Heart left ventricle (tissue), 16 donors: Measurements from ENCODE around the gene EP400. TPM values are rescaled to one million over a fixed set of nuclear protein-coding genes. Genes with fewer than 3 reads are reported as not detected.
A peak's percentile ranks its signal among the peaks of the same experiment; 100 is the strongest.

ENCODE experiments used
- ATAC-seq, 4 donors: fragments of 200-7000 bp; cut with Tn5 transposase; one replicate each; pipeline ENCODE4 v1.9.1; 2020 to 2022; ENCODE audit warnings: moderate library complexity in 4 of 4, mild to moderate bottlenecking in 3 of 4, moderate number of reproducible peaks in 1 of 4
- DNase-seq, 5 donors: peaks; one replicate each; pipeline ENCODE4 v3.0.0-alpha.2; 2020
- H3K27ac ChIP-seq, 12 donors: fragments of 200-600 bp; sonication (generic) in 4 of 12; one replicate each; pipeline versions ENCODE4 v1.5.0 to v1.8.0; 2016 to 2022; ENCODE audit warnings: mild to moderate bottlenecking in 2 of 12
- H3K27me3 ChIP-seq, 9 donors: fragments of 200-600 bp; sonication (generic) in 2 of 9; one replicate each; pipeline versions ENCODE4 v1.5.1 to v1.8.0; 2016 to 2022; ENCODE audit warnings: mild to moderate bottlenecking in 3 of 9
- H3K36me3 ChIP-seq, 9 donors: fragments of 200-600 bp; sonication (generic) in 2 of 9; one replicate each; pipeline versions ENCODE4 v1.5.0 to v1.8.0; 2018 to 2022; ENCODE audit warnings: mild to moderate bottlenecking in 2 of 9
- H3K4me1 ChIP-seq, 12 donors: fragments of 200-600 bp; sonication (generic) in 4 of 12; one replicate each; pipeline versions ENCODE4 v1.5.0 to v1.8.0; 2016 to 2022; ENCODE audit warnings: mild to moderate bottlenecking in 3 of 12
- H3K4me3 ChIP-seq, 12 donors: fragments of 200-600 bp; sonication (generic) in 4 of 12; one replicate each; pipeline versions ENCODE4 v1.5.0 to v1.8.0; 2017 to 2022; ENCODE audit warnings: mild to moderate bottlenecking in 9 of 12, moderate library complexity in 4 of 12
- H3K9me3 ChIP-seq, 12 donors: fragments of 200-600 bp; sonication (generic) in 4 of 12; one replicate each; pipeline versions ENCODE4 v1.5.0 to v1.8.0; 2016 to 2022; ENCODE audit warnings: mild to moderate bottlenecking in 1 of 12
- POLR2A ChIP-seq, 2 donors: fragments of 450-650 bp; IDR thresholded peaks; one replicate each; pipeline ENCODE4 v1.6.1; 2017; ENCODE audit warnings: antibody characterized with exemption in 2 of 2, mild to moderate bottlenecking in 2 of 2, moderate library complexity in 2 of 2
- WGBS, 4 donors: extraction: QIAGEN DNeasy Blood & Tissue Kit in 2 of 4; methylation state at CpG; one replicate each; pipeline versions ENCODE4 v1.1.5 to v1.1.7; 2013 to 2018; 5-methylcytosine and 5-hydroxymethylcytosine counted together
- intact Hi-C, 10 donors: fragments of 100-400 bp; cut with DNase I; formaldehyde crosslinking; loops; one replicate each; pipeline versions ENCODE4 v1.11.1 to v1.14.2; 2022
- polyA plus RNA-seq, 2 donors: library from polyadenylated mRNA; stranded (reverse); fragments of 200-250 nt; gene quantifications; one replicate each; pipeline ENCODE4 v1.2.3, GENCODE V29; 2013
- total RNA-seq, 9 donors: library from RNA; depleted of rRNA in 2 of 9; stranded (reverse); fragments of >200 nt in 2 of 9; fragmentation: NEBNext Ultra II Directional in 3 of 9; extraction: Animal tissue kit (Norgen Biotek cat#: 25700) in 3 of 9; gene quantifications; one replicate each; pipeline versions ENCODE4 v1.1.0 to v1.2.4, GENCODE V29; 2016 to 2023
- TF ChIP-seq, protein P1 (sequence below), 12 donors: fragments of 200-600 bp; sonication (generic) in 4 of 12; IDR thresholded peaks; one replicate each; pipeline versions ENCODE4 v1.5.0 to v1.8.0; 2018 to 2022; ENCODE audit warnings: antibody characterized with exemption in 12 of 12, mild to moderate bottlenecking in 5 of 12
- donor health status: ischemic (EF 13 %, LVEDD 7.1; RV severe dilation, severe dysfunction).
- donor health status: healthy with polysubstance abuse.
- donor health status: DM: no; HTN: yes; CAD: no.
- donor health status: DM: no; HTN: no; CAD: no.
- donor health status: ischemic (EF 25% LVEDD 6.9; RV normal size, moderate dysfunction).
- donor health status: ischemic (EF 25% LVEDD 5.7; RV mildly dilated, moderate dysfunction).
- donor health status: healthy.
- donor health status: DM: yes; HTN: yes; CAD: no.
- donor health status: ischemic (EF 35%, LVEDD 5.7; RV mildly dilated, moderate dysfunction).
- donor health status: nonischemic (EF 11% LVEDD 7.7; RV severe dilation, severe dysfunction).
- donor health status: DM: yes; HTN: yes; CAD: no.
- donor health status: PGD.
- donor health status: ischemic (EF 29% LVEDD 5.4; RV normal size, mild dysfunction).
- donor health status: nonischemic (EF 23%, LVEDD 6.1; RV moderate dilation, normal function).

Gene EP400
- total and polyA plus RNA-seq, 11 donors, result 9.8 to 27.8 (median 13.5) TPM

GRCh38 chr12:131933387-131933786 is 16.4 kb upstream of the EP400 start:
- ATAC-seq (no peak), DNase-seq (peak in 1 of 5 donors; percentile 7)
- intact Hi-C loops, result loop anchor here in 1 of 10 donors (5.0 kb wide), 1 partner anchor 41 kb away; the partner anchor contains the start of gene ULK1
- Histone ChIP-seq H3K4me1 (peaks cover 0 to 22% (median 8%) of the 10 kb centered on the region in 12 donors), H3K36me3 (peaks cover 0 to 62% (median 44%) of the 10 kb centered on the region in 9 donors), H3K27ac (no peak overlapping the region), H3K27me3 (no peaks in the 10 kb centered on the region), H3K4me3 (no peak overlapping the region), H3K9me3 (no peaks in the 10 kb centered on the region)
- TF ChIP-seq, protein P1, sequence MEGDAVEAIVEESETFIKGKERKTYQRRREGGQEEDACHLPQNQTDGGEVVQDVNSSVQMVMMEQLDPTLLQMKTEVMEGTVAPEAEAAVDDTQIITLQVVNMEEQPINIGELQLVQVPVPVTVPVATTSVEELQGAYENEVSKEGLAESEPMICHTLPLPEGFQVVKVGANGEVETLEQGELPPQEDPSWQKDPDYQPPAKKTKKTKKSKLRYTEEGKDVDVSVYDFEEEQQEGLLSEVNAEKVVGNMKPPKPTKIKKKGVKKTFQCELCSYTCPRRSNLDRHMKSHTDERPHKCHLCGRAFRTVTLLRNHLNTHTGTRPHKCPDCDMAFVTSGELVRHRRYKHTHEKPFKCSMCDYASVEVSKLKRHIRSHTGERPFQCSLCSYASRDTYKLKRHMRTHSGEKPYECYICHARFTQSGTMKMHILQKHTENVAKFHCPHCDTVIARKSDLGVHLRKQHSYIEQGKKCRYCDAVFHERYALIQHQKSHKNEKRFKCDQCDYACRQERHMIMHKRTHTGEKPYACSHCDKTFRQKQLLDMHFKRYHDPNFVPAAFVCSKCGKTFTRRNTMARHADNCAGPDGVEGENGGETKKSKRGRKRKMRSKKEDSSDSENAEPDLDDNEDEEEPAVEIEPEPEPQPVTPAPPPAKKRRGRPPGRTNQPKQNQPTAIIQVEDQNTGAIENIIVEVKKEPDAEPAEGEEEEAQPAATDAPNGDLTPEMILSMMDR (IDR thresholded peaks at IDR 0.05), result no peak
- no peak for TF ChIP-seq POLR2A (IDR thresholded peaks at IDR 0.05)
- 92 to 97% (median 94%) methylated on average over 7 to 8 of the region's 8 CpGs for WGBS, 4 donors

GRCh38 chr12:131934535-131934934 is 15.2 kb upstream of the EP400 start:
- WGBS, 4 donors, result 85 to 90% (median 89%) methylated on average over 11 of the region's 11 CpGs
- ATAC-seq (no peak), DNase-seq (peak in 1 of 5 donors; percentile 7)
- peaks cover 0 to 16% (median 8%) of the 10 kb centered on the region in 12 donors for H3K4me1 ChIP-seq
- no peak overlapping the region for H3K4me3 ChIP-seq
- H3K36me3 ChIP-seq, result peaks cover 0 to 71% (median 50%) of the 10 kb centered on the region in 9 donors
- TF ChIP-seq, protein P1 (IDR thresholded peaks at IDR 0.05), result no peak
- no peak for TF ChIP-seq POLR2A (IDR thresholded peaks at IDR 0.05)
- no peaks in the 10 kb centered on the region for H3K9me3 ChIP-seq
- H3K27ac ChIP-seq, result no peak overlapping the region
- intact Hi-C loops, result loop anchor here in 1 of 10 donors (5.0 kb wide), 1 partner anchor 42 kb away; the partner anchor contains the start of gene ULK1
- no peaks in the 10 kb centered on the region for H3K27me3 ChIP-seq

DNA sequence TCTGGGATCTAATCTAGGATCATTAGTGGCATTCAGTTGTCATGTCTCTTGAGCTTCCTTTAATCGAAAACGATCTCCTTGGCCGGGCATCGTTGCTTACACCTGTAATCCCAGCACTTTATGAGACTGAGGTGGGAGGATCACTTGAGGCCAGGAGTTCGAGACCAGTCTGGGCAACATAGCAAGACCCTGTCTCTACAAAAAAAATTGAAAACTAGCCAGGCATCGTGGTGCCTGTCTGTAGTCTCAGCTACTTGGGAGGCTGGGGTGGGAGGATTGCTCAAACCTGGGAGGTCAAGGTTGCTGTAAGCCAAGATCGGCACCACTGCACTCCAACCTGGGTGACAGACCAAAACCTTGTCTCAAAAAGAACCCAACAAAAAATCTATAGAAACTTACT is 11.7 kb upstream of the EP400 start:
- no peak for ATAC-seq
- Histone ChIP-seq H3K27me3 (no peaks in the 10 kb centered on the region), H3K9me3 (no peaks in the 10 kb centered on the region), H3K4me3 (no peak overlapping the region), H3K4me1 (no peaks in the 10 kb centered on the region), H3K36me3 (peaks cover 0 to 88% (median 61%) of the 10 kb centered on the region in 9 donors), H3K27ac (no peak overlapping the region)
- WGBS, 4 donors, result 80 to 94% (median 90%) methylated on average over 7 of the region's 7 CpGs
- intact Hi-C loops, result no loop called here
- TF ChIP-seq, protein P1 (IDR thresholded peaks at IDR 0.05), result no peak
- no peak for DNase-seq

GRCh38 chr12:131939007-131939406 is 10.7 kb upstream of the EP400 start:
- peaks cover 0 to 88% (median 61%) of the 10 kb centered on the region in 9 donors for H3K36me3 ChIP-seq
- WGBS, 4 donors, result 94 to 96% (median 95%) methylated on average over 16 of the region's 16 CpGs

More at GRCh38 chr12:131939007-131939406, 10.7 kb upstream of the EP400 start:
- intact Hi-C loops, result no loop called here
- no peaks in the 10 kb centered on the region for H3K9me3 ChIP-seq
- no peak overlapping the region for H3K27ac ChIP-seq
- DNase-seq, result peak in 1 of 5 donors; percentile 5
- H3K4me1 ChIP-seq, result no peaks in the 10 kb centered on the region
- no peak for TF ChIP-seq POLR2A (IDR thresholded peaks at IDR 0.05)
- TF ChIP-seq, protein P1 (IDR thresholded peaks at IDR 0.05), result no peak
- ATAC-seq, result no peak
- no peaks in the 10 kb centered on the region for H3K27me3 ChIP-seq
- H3K4me3 ChIP-seq, result no peak overlapping the region
